ENCODE results near the gene TMEM140.
A peak's percentile ranks its signal among the peaks of the same experiment; 100 is the strongest.
"Not testable (repeated sequence)": the region's sequence is repeated elsewhere in the genome, so short reads cannot be mapped to it uniquely, and the experiment has no call there.

Gene TMEM140

DNA sequence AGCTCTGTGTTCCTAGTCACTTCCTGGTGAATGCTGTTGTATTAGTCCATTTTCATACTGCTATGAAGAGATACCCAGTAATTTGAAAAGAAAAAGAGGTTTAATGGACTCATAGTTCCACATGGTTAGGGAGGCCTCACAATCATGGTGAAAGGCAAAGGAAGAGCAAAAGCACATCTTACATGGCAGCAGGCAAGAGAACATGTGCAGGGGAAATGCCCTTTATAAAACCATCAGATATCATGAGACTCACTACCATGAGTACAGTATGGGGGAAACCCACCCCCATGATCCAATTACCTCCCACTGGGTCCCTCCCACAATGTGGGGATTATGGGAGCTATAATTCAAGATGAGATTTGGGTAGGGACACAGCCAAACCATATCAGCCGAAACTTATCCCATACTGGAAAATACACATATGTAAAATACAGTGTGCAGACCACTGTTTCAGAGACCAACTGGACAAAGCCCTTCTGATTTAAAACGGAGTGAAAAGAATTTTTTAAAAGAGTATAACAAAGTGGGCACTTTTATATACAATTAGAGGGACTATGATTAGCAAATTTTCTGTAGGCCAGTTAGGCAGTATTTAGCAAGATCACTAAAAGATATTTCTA lies 14.6 kb downstream of the TMEM140 start:
- H3K9me3 ChIP-seq (ENCODE audit: control insufficient read depth, insufficient read depth, low read length), result no peaks in the 10 kb centered on the region
- peaks cover 17% of the 10 kb centered on the region for H3K36me3 ChIP-seq (ENCODE audit: insufficient read depth, low read length)

DNA sequence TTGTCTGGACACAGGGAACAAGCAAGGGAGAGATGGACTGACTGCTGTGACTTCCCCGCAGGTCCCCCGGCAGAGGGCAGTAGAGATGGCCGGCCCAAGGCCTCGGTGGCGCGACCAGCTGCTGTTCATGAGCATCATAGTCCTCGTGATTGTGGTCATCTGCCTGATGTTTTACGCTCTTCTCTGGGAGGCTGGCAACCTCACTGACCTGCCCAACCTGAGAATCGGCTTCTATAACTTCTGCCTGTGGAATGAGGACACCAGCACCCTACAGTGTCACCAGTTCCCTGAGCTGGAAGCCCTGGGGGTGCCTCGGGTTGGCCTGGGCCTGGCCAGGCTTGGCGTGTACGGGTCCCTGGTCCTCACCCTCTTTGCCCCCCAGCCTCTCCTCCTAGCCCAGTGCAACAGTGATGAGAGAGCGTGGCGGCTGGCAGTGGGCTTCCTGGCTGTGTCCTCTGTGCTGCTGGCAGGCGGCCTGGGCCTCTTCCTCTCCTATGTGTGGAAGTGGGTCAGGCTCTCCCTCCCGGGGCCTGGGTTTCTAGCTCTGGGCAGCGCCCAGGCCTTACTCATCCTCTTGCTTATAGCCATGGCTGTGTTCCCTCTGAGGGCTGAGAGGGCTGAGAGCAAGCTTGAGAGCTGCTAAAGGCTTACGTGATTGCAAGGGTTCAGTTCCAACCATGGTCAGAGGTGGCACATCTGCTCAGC lies 16.6 kb downstream of the TMEM140 start:
- no peaks in the 10 kb centered on the region for H3K9me3 ChIP-seq (ENCODE audit: control insufficient read depth, insufficient read depth, low read length)
- peaks cover 22% of the 10 kb centered on the region for H3K36me3 ChIP-seq (ENCODE audit: insufficient read depth, low read length)

More for the DNA sequence above, 14.6 kb downstream of the TMEM140 start:
- H3K4me1 ChIP-seq (ENCODE audit: insufficient read depth, low read length), result peaks cover 5% of the 10 kb centered on the region
- no peak overlapping the region for H3K9ac ChIP-seq (ENCODE audit: low read depth, low read length)

GRCh38 chr7:135165862-135166261 lies 18.0 kb downstream of the TMEM140 start:
- H3K9me3 ChIP-seq (ENCODE audit: control insufficient read depth, insufficient read depth, low read length), result no peaks in the 10 kb centered on the region
- H3K4me1 ChIP-seq (ENCODE audit: insufficient read depth, low read length), result no peaks in the 10 kb centered on the region
- H3K9ac ChIP-seq (ENCODE audit: low read depth, low read length), result no peak overlapping the region
- peaks cover 22% of the 10 kb centered on the region for H3K36me3 ChIP-seq (ENCODE audit: insufficient read depth, low read length)

More for the DNA sequence above, 16.6 kb downstream of the TMEM140 start:
- no peak overlapping the region for H3K9ac ChIP-seq (ENCODE audit: low read depth, low read length)
- H3K4me1 ChIP-seq (ENCODE audit: insufficient read depth, low read length), result peaks cover 5% of the 10 kb centered on the region

DNA sequence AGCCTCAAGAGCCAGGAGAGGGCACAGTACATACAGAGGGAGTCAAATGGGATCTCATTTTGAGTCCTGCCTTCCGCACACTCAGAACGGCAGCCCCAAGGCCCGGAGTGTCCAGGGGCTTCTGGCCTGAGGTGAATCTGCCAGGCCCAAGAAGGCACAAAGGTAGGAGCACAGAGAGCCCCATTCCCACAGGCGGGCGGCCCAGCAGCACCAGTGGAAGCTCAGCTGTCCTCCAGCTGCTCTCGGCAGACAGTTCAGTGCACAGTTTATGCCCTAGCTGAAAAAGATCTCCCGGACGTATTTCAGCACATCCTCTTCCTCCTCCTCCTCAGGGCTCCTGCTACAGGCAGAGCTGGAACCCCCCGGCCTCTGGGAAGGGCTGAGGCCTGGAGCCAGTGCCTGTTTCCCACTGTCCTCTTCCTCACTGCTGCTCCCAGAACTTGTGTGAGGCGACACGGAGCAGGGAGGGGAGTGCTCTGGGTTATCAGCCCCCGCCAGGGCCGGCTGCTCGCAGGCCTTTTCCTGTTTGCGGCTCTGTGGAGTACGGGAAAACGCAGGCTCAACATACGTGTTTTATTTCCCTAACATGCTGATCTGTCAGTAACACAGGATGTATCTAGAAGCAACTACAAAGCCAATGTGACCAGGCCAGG lies 18.6 kb downstream of the TMEM140 start:
- Histone ChIP-seq H3K9me3 (ENCODE audit: control insufficient read depth, insufficient read depth, low read length) (no peaks in the 10 kb centered on the region), H3K9ac (ENCODE audit: low read depth, low read length) (no peak overlapping the region), H3K36me3 (ENCODE audit: insufficient read depth, low read length) (peaks cover 22% of the 10 kb centered on the region), H3K4me1 (ENCODE audit: insufficient read depth, low read length) (no peaks in the 10 kb centered on the region)

- no peaks in the 10 kb centered on the region for H3K9me3 ChIP-seq (ENCODE audit: control insufficient read depth, insufficient read depth, low read length)
- H3K4me1 ChIP-seq (ENCODE audit: insufficient read depth, low read length), result no peaks in the 10 kb centered on the region
- H3K36me3 ChIP-seq (ENCODE audit: insufficient read depth, low read length), result peaks cover 22% of the 10 kb centered on the region
- H3K9ac ChIP-seq (ENCODE audit: low read depth, low read length), result no peak overlapping the region
These were observed 19.6 kb downstream of the TMEM140 start for GRCh38 chr7:135167365-135167917.

GRCh38 chr7:135168001-135168400 lies 20.1 kb downstream of the TMEM140 start:
- no peaks in the 10 kb centered on the region for H3K4me1 ChIP-seq (ENCODE audit: insufficient read depth, low read length)
- no peaks in the 10 kb centered on the region for H3K9me3 ChIP-seq (ENCODE audit: control insufficient read depth, insufficient read depth, low read length)
- H3K9ac ChIP-seq (ENCODE audit: low read depth, low read length), result no peak overlapping the region
- peaks cover 22% of the 10 kb centered on the region for H3K36me3 ChIP-seq (ENCODE audit: insufficient read depth, low read length)

DNA sequence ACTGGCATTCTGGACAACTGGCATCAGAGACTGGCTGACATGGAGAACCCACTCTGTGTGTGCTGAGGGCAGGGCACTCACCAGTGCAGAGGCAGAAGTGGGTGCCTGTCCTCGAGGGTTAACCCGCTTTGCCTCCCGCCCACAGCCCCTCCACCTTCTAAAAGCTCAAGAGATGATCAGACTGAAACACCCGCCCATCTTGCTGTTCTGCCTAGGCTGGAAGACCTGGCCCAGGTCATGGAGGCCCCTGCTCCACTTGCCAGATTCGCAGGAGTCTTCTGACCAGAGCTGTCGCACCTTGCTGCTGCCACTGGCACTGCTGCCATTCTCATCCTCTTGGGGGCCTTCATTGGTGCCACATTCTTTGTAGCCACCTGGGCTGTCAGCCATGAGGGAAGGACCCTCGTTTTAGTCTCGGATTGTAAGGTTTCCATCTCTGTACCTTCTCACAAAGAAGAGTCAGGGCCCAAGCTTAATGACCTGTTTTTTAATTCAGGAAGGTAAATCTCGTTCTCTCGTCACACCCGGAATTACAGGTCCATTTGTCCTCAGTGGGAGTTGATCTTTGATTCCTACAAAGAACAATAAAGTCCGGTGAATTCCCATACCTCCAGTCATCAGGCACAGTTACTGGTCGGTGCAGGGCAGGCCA lies 20.7 kb downstream of the TMEM140 start:
- Histone ChIP-seq H3K36me3 (ENCODE audit: insufficient read depth, low read length) (peaks cover 22% of the 10 kb centered on the region), H3K4me1 (ENCODE audit: insufficient read depth, low read length) (no peaks in the 10 kb centered on the region), H3K9ac (ENCODE audit: low read depth, low read length) (no peak overlapping the region; the same call in 1 of the 2 replicates), H3K9me3 (ENCODE audit: control insufficient read depth, insufficient read depth, low read length) (no peaks in the 10 kb centered on the region)

- Histone ChIP-seq H3K4me1 (ENCODE audit: insufficient read depth, low read length) (no peaks in the 10 kb centered on the region), H3K36me3 (ENCODE audit: insufficient read depth, low read length) (peaks cover 22% of the 10 kb centered on the region), H3K9ac (ENCODE audit: low read depth, low read length) (peak overlapping the region; percentile 94), H3K9me3 (ENCODE audit: control insufficient read depth, insufficient read depth, low read length) (no peaks in the 10 kb centered on the region)
These were observed 21.5 kb downstream of the TMEM140 start for GRCh38 chr7:135169141-135169963.

DNA sequence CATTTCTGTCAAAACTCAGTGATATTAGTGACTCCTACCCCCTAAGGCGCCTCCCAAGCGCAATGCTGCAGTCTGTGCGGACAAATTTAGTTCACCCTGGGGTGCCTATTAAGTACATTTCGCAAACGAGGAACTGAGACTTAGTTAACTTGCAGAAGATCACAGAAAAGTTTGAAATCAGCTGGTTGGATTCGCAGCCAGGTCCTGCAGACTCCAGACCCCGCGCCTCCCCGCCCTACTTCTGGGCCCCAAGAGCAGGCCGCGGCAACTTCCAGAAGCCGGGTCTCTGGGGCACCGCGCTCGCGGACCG lies 22.0 kb downstream of the TMEM140 start:
- Histone ChIP-seq H3K9ac (ENCODE audit: low read depth, low read length) (peak overlapping the region; percentile 94), H3K4me1 (ENCODE audit: insufficient read depth, low read length) (no peaks in the 10 kb centered on the region), H3K36me3 (ENCODE audit: insufficient read depth, low read length) (peaks cover 20% of the 10 kb centered on the region), H3K9me3 (ENCODE audit: control insufficient read depth, insufficient read depth, low read length) (no peaks in the 10 kb centered on the region)

GRCh38 chr7:135170274-135170997 lies 22.6 kb downstream of the TMEM140 start, which contains the start of gene CYREN:
CYREN (minus strand) TSS chr7:135170707; CDS start chr7:135168922, 1,785 bp downstream.
- Histone ChIP-seq H3K36me3 (ENCODE audit: insufficient read depth, low read length) (peaks cover 19% of the 10 kb centered on the region), H3K9me3 (ENCODE audit: control insufficient read depth, insufficient read depth, low read length) (no peaks in the 10 kb centered on the region), H3K9ac (ENCODE audit: low read depth, low read length) (peak within 1 kb of the TSS; percentile 94), H3K4me1 (ENCODE audit: insufficient read depth, low read length) (no peaks in the 10 kb centered on the region)

DNA sequence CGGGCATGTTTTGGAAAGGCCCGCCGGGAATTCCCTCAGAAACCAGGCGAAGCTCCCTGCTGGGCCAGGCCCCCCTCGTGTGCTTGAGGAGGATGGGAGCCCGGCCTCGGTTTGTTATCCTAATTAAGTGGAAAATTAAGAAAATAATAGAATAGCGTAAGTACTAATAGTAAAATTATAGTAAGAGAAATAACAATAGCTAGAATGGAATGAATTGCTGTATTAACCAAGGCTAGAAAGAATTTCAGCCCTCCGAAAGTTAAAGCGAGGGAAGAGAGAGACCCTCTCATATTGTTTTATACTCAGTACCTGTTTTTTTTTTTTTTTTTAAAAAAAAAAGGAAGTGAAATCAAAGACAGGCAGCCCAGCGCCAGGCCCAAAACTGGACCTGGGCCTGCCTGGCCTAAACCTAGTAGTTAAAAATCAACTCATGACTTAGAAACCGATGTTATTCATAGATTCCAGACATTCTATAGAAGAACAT lies 23.2 kb downstream of the TMEM140 start:
- H3K9ac ChIP-seq (ENCODE audit: low read depth, low read length), result peak overlapping the region; percentile 94; the same call in 1 of the 2 replicates
- peaks cover 19% of the 10 kb centered on the region for H3K36me3 ChIP-seq (ENCODE audit: insufficient read depth, low read length)
- not testable (repeated sequence) for H3K4me1 ChIP-seq (ENCODE audit: insufficient read depth, low read length); H3K9me3 ChIP-seq (ENCODE audit: control insufficient read depth, insufficient read depth, low read length)

GRCh38 chr7:135171581-135172291 lies 23.9 kb downstream of the TMEM140 start:
- H3K4me1 ChIP-seq (ENCODE audit: insufficient read depth, low read length); H3K9me3 ChIP-seq (ENCODE audit: control insufficient read depth, insufficient read depth, low read length): not testable (repeated sequence)
- peaks cover 15% of the 10 kb centered on the region for H3K36me3 ChIP-seq (ENCODE audit: insufficient read depth, low read length)
- H3K9ac ChIP-seq (ENCODE audit: low read depth, low read length), result peak overlapping the region; percentile 37; the same call in 1 of the 2 replicates

All from ES-I3 (cell line).